MV-4-11 (cell line): ENCODE data around the gene BAHCC1.

Experiments
- DNase-seq: peaks from one replicate; lab custom pipeline; 2025; lab: John Stamatoyannopoulos, UW

Gene BAHCC1

GRCh38 chr17:81386646-81387099 is 8.6 kb upstream of the BAHCC1 start:
- DNase-seq, result no peak

DNA sequence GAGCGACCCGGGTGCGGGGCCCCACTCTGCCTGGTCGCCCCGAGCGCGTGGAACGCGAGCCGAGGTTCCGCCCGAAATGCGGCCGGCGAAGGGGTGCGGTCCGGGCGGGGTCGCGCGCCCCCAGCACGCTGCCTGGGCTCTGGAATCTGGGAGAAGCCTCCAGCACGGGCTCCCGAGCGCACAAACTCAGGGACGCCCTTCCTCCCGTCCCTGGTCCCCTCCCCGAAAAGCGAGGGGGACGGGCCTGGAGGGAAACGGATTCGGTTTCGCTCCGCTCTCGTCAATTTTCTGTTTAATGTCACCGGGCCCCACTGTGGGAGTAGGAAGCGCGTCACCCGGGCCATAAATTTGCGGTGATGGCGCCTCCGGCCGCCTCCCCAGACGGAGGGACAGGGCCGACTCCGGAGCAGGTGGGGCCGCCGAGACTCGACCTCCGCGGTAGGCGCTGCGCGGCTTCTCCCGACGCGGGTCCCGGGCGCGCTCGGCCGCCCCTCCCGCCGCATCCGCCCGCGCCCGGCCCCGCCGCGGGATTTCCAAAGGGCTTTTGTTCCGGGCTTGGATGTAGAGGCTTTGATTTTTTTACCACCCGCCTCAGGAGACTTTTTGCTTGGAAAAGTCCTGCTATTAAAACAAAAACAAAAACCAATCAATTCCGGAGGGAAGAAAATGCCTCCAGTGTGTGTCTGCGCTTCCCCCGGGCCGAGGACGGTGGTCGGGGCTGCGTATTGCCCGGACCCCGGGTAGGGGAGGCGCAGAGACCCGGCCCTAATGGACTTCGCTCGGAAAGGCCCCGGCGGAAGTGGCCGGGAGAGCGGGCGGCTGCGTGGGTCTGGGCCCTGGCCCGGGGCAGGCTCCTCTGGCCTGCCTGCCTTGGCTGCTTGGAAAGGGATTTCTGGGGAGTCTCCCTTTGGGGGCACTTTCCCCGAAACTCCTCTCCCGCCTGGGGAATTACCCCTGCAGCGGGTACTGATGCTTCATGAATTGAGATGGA is 7.9 kb upstream of the BAHCC1 start:
- DNase-seq, result peak; percentile 41

- no peak for DNase-seq
Observed at GRCh38 chr17:81388091-81388611, 7.1 kb upstream of the BAHCC1 start.

DNA sequence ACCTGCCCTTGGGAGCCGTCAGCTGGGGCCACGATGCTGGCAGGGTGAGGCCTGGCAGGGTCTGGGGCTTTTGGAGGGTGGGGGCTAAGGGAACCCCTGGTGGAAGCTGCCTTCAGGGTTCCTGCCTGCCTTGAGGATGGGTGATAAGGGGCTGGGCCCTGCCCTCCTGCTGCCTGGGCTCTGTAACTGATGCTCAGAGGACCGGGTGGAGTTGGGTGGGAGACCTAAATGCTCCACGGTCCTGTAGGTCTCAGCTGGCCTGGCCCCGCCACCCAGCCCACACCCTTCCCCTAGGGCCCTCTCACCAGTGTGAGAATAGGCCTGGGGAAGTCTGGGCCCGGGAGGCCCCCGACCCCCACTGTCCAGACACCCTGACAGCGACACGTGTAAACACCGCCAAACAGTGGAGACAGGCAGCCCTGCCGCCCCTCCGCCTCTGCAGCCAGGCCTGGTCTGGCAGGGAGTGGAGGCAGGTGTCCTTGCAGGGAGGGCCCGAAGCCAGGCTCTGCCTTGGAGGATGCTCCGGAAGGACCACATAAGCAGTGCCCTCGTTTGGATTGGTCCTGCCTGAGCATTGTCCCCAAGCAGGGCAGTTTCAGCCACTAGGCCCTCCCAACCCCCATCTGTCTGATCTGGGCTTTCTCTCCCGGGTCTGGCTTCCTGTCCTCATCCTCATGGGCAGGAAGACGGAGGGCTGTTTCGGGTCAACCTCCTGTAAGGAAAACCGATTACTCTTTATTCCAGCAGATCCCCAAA is 6.5 kb upstream of the BAHCC1 start:
- DNase-seq, result no peak

DNA sequence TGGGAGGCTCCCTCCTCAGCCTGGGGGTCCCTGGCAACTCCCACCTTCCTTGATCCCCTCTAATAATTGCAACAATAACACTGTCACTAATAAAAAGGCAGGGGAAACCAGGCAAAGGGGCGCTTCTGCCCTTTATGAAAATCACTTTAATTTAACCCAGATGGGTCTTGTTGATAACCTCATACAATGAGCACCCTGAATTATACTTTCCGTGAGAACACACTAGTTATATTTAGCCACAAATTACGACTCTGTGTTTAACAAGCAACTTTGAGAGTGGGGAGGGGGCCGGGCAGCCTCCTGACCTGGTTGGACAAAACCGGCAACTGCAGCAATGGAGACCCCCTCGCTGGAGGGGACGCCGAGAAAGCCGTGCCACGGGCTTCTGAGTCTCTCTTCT is 5.7 kb upstream of the BAHCC1 start:
- no peak for DNase-seq

- no peak for DNase-seq
Observed at GRCh38 chr17:81390029-81390872, 5.0 kb upstream of the BAHCC1 start.

GRCh38 chr17:81390873-81391255 is 4.4 kb upstream of the BAHCC1 start:
- DNase-seq, result no peak

- DNase-seq, result no peak
Observed at GRCh38 chr17:81391293-81391935, 3.8 kb upstream of the BAHCC1 start.

DNA sequence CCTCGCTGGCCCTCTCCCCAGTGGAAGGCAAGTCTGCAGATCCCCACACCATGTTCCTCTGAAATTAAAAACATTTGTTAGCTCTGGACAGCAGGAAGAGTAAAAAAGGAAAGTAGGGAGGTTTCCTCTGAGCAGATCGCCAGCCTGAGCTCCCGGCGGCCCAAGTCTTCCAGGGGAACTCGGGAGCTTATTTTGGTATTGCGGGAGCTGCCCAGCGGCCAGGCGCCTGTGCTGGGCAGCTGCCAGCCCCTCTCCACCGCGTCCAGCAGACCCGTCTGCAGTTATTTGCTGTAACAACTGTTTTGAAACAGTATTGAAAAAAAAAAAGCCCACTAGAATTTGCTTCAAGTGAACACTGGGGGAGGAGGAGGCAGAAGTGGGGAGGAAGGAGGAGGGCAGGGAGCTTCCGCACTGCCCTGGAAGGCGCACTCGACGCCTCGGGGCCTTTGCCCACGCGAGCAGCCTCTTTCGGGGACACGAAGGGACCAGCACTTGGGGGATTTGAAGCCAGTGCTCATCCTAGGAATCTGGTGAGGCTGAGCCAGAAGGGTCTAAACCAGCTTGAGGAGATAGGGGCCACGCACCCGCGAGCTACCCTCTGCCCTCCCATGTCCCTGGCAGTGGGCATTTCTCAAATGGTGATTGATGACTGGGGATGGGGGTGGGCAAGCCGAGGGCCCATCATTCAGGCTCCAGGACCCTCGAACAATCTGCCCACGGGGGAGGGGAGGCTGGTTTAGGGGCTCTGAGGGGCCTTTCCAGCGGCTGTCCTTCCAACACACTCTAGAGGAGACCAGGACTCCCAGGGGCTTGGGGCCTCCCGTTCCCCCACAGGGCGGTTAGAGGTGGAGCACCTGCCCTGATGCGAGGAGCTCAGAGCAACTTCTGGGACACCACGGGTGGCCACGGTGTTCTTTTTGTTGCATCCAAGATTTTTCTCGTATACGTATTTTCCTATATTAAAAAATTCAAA is 3.0 kb upstream of the BAHCC1 start:
- no peak for DNase-seq

DNA sequence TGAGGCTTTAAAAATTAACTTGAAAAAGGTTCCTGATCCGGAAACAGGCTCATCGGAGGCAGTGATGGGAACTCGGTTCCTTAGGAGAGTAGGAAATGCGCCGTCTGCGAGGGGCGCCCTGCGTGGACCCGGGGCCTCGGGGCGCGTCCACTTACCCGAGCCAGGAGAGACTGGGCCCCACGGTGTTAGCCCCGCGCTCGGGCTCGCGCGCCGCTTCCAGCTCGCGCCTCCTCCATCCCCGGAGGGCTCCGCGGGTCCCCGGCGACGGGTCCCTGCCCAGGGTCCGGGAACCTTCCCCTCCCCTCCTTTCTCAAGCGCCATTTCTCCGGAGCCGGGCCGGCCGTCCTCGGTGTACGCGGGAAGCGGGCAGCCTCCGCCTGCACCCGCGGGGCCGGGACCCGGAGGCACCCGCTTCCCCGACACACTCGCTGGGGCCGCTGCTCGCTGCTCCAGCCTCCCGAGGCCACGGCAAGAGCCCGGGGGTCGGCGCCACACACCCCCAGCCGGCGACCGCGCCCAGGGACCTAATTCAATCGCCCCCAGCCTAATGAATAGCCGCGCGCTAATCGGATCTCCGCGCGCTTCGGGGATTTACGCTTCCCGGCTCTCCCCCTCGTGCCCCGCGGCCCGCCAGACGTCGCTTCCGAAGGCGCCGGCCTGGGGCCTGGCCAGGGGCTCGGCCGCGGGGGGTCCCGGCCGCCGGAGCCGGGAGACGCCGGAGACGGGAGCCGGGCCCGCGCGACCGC is 2.2 kb upstream of the BAHCC1 start:
- DNase-seq, result no peak

GRCh38 chr17:81393684-81394376 is 1.4 kb upstream of the BAHCC1 start:
- peak; percentile 99 for DNase-seq

DNA sequence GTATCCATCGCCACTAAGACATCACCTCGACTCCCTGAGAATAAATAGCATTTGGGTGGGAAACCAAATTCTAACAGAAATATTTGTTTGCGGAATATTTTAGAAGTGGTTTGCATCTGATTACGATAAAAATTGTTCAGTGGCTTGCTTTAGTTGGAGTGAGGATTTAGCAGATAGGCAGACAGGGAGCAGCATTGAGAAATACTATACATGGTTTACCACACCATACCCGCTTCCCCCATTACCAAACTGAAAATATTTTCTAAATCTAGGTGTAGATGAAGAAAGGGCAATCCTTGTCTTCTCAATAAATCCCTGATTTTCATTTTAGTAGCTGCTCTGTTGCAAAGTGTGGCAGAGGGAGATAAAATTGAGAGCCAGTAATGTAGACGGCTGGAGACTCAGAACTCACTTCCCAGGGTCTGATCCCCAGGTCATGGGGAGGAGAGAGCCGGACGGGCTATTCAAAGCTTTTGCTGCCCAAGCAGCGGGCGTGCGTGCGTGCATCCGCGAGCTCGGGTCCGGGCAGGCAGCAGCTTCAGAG is 808 bp upstream of the BAHCC1 start:
- DNase-seq, result peak; percentile 75

GRCh38 chr17:81395600-81396277 is 482 bp downstream of the BAHCC1 start:
- DNase-seq, result no peak

DNA sequence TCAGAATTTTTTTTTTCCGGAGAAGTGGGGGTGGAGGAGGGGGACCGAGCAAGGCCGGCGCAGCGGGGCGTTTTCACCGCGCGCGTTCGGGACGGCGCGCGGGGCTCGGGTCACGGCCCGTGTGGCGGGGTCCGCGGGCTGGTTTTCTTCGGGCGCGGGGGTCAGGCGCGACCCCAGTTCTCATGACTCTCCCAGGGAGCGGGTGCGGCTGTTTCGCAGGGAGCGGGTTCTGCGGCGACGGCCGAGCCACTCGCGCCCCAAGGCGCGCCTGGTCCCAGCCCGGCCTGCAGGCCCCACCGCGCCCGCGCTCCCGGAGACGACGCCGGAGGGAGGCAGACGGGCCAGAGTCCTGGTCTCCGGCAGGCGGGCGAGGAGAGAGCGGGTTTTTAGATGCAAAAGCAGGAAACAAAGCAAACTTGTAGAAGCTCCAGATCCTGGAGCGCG is 1.0 kb downstream of the BAHCC1 start:
- DNase-seq, result no peak

DNA sequence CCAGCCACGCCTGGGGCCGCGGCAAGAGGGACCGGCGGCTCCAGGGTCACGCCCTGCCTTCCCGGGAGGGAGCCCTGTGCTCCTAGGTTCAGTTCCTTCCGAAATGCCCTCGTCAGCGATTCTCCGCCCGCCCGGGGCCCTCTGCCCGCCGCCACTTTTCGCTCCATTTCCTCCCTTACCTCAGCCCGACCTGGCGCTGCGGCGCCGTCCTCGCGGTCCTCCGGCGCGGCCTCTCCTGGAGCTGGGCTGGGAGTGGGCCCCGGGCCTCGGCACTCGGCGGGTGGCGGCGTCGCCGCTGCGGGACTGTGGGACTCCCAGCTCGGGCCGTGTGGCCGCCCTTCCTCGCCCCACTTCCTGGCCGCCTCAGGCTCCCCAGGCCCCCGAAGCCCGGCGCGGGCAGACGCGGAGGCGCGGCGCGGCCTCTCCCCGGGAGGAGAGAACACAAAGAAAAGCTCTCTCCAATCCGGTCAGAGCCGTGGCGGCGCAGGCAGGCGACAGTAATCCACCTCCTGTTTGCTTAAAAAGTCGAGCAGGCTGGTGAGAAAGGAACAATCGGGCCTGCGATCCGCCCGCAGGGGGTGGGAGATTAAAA is 1.6 kb downstream of the BAHCC1 start:
- no peak for DNase-seq

DNA sequence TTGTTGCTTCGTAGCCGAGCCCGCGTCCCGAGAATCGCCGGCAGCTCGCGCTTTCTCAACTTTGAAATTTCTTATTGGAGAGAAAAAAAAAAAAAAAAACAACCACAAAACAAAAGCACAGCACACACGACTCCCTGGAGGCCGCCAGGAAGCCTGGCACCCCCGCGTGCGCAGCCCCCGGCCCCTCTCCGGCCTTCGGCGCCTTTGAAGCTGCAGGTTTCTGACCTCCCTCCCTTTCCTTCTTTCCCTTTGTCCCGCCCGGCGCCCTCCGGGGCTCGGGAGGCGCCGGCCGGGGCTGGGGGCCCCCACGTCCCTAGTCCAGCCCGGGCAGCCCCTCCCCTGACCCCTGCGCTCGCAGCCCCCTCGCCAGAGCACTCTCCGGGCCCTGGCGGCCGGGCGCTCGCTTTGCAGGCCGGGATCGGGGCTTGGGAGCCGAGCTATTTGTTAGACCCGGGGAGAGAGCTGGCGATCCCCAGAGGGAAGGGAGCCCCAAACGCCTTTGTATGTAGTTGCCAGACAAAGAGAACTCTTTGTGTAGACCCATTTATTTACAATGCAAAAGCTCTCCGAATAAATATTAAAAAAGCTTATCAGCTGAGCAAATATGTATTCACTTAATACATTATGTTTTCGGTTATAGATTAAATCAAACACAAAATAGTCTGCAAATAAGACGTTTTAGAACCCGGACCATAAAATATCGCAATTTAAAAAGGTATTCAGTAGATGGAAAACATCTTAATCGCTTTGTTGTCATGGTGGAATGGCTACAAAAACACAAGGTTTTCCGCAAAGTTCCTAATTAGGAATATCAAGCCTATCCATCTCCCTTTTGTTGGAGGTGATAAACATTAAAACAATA is 2.3 kb downstream of the BAHCC1 start:
- no peak for DNase-seq
